Measurements from ENCODE around the gene CHRNA4.

The CHRNA4 gene

GRCh38 chr20:63332488-63333240, 28.5 kb downstream of the CHRNA4 start:
- no peak for DNase-seq

GRCh38 chr20:63331741-63332400, 29.3 kb downstream of the CHRNA4 start:
- no peak for DNase-seq

GRCh38 chr20:63330940-63331339, 30.2 kb downstream of the CHRNA4 start:
- no peak for DNase-seq

- no peak for DNase-seq
These were observed 30.9 kb downstream of the CHRNA4 start for GRCh38 chr20:63330084-63330760.

- DNase-seq, result no peak
These were observed 31.6 kb downstream of the CHRNA4 start for GRCh38 chr20:63329331-63330083.

- DNase-seq, result no peak
These were observed 32.4 kb downstream of the CHRNA4 start for GRCh38 chr20:63328718-63329275.

GRCh38 chr20:63328026-63328700, 33.0 kb downstream of the CHRNA4 start:
- DNase-seq, result no peak

GRCh38 chr20:63327231-63327745, 33.9 kb downstream of the CHRNA4 start:
- no peak for DNase-seq

- DNase-seq, result no peak
These were observed 34.6 kb downstream of the CHRNA4 start for GRCh38 chr20:63326314-63327230.

GRCh38 chr20:63325554-63326313, 35.4 kb downstream of the CHRNA4 start:
- no peak for DNase-seq

- no peak for DNase-seq
These were observed 36.1 kb downstream of the CHRNA4 start for GRCh38 chr20:63325021-63325471.

- no peak for DNase-seq
These were observed 37.7 kb downstream of the CHRNA4 start for GRCh38 chr20:63323357-63323981.

GRCh38 chr20:63322933-63323273, 38.2 kb downstream of the CHRNA4 start:
- no peak for DNase-seq

GRCh38 chr20:63322146-63322932, 38.8 kb downstream of the CHRNA4 start:
- DNase-seq, result no peak

GRCh38 chr20:63321148-63321831, 39.9 kb downstream of the CHRNA4 start:
- DNase-seq, result no peak

GRCh38 chr20:63320616-63321147, 40.5 kb downstream of the CHRNA4 start:
- no peak for DNase-seq

- DNase-seq, result no peak
These were observed 41.1 kb downstream of the CHRNA4 start for GRCh38 chr20:63320041-63320511.

Data from T-helper 9 cell (primary cell).